ENCODE measurements around the gene EIF3I. TPM values are rescaled to one million over a fixed set of nuclear protein-coding genes. Genes with fewer than 3 reads are reported as not detected.

Gene EIF3I
- total and polyA plus RNA-seq, 10 of the 15 experiments (the other 5 are each of a cell fraction or from before 2014, with no cell fraction given): 208 to 606 (median 352) TPM

GRCh38 chr1:32179443-32180185 lies 42.6 kb upstream of the EIF3I start, which contains the start of gene TXLNA (continued):
- TF ChIP-seq SKIL (IDR thresholded peaks at IDR 0.05; ENCODE audit: low read depth, poor library complexity, severe bottlenecking): no peak
- no peak for TF ChIP-seq SREBF2 (IDR thresholded peaks at IDR 0.05; ENCODE audit: low read length)
- no peak for TF ChIP-seq NFXL1 (IDR thresholded peaks at IDR 0.05; ENCODE audit: borderline replicate concordance)
- TF ChIP-seq IRF5 (IDR thresholded peaks at IDR 0.05; ENCODE audit: borderline replicate concordance): no peak
- TF ChIP-seq CREB1 (IDR thresholded peaks at IDR 0.05; ENCODE audit: low read depth): peak; percentile 46
- peak; percentile 73 for TF ChIP-seq ELK1 (IDR thresholded peaks at IDR 0.05; ENCODE audit: low read depth, low read length)
- TF ChIP-seq RB1 (IDR thresholded peaks at IDR 0.05; ENCODE audit: borderline replicate concordance): peak; percentile 63; the same call in 1 of the 2 replicates
- no peak; the same call in 1 of the 2 replicates for TF ChIP-seq EED (IDR thresholded peaks at IDR 0.05; ENCODE audit: low read depth)
- peak; percentile 100 for TF ChIP-seq ZNF687 (IDR thresholded peaks at IDR 0.05)
- TF ChIP-seq PKNOX1 (IDR thresholded peaks at IDR 0.05): peak; percentile 91
- TF ChIP-seq GABPA (IDR thresholded peaks at IDR 0.05; ENCODE audit: low read depth): peak; percentile 72; the same call in 1 of the 2 replicates
- TF ChIP-seq NR2C2 (IDR thresholded peaks at IDR 0.05; ENCODE audit: borderline replicate concordance, control insufficient read depth, insufficient read length, low read depth): no peak
- 0 out of 2 replicates have a peak, but pooled peaks have one; percentile 12 for TF ChIP-seq ZNF384 (IDR thresholded peaks at IDR 0.05; ENCODE audit: borderline replicate concordance, low read depth, low read length)
- no peak for TF ChIP-seq HDAC6 (IDR thresholded peaks at IDR 0.05; ENCODE audit: unreplicated experiment)
- TF ChIP-seq ASH2L (IDR thresholded peaks at IDR 0.05; ENCODE audit: borderline replicate concordance, low read depth): no peak
- no peak for TF ChIP-seq TCF7 (IDR thresholded peaks at IDR 0.05; ENCODE audit: borderline replicate concordance)
- peak; percentile 74; the same call in 1 of the 2 replicates for TF ChIP-seq POLR2AphosphoS2 (IDR thresholded peaks at IDR 0.05; ENCODE audit: low read depth, low read length)

Measured in GM12878 (cell line).